HCT116 (cell line): Measurements from ENCODE around the gene TRPM8.

Experiments
- CEBPB ChIP-seq: IDR thresholded peaks from 2 replicates; pipeline ENCODE4 v1.6.1; 2012; ENCODE audit warnings: low read depth
- POLR2AphosphoS5 ChIP-seq: IDR thresholded peaks from 2 replicates; pipeline ENCODE4 v1.6.1; 2011; ENCODE audit warnings: mild to moderate bottlenecking, low read depth, low read length, moderate library complexity

- TF ChIP-seq POLR2AphosphoS5 (no peak), CEBPB (no peak)
Measured at GRCh38 chr2:233925402-233925801, 8.2 kb downstream of the TRPM8 start.
